Left kidney (tissue), 2 donors: ENCODE measurements around the gene KCNK4. TPM values are rescaled to one million over a fixed set of nuclear protein-coding genes. Genes with fewer than 3 reads are reported as not detected.

ENCODE experiments used
- DNase-seq: peaks from one replicate; pipeline ENCODE4 v3.0.0-alpha.2; 2013
- polyA plus RNA-seq: library from polyadenylated mRNA; unstranded; fragments of 120-200 nt; gene quantifications from one replicate; pipeline ENCODE4 v1.2.1, GENCODE V29; 2013; ENCODE audit not compliant: insufficient read length

KCNK4 gene
- polyA plus RNA-seq, 1 donor, result not detected

- no peak for DNase-seq
Observed at GRCh38 chr11:64347193-64347867, 56.2 kb downstream of the KCNK4 start.

GRCh38 chr11:64348383-64349024 is 57.4 kb downstream of the KCNK4 start:
- no peak for DNase-seq

GRCh38 chr11:64349025-64349387 is 57.9 kb downstream of the KCNK4 start:
- no peak for DNase-seq

- DNase-seq, result no peak
Observed at GRCh38 chr11:64349404-64349803, 58.3 kb downstream of the KCNK4 start.

Other genes with a start within 250 kb of the KCNK4 start
- gene MACROD1, start 125.2 kb upstream of the KCNK4 start, polyA plus RNA-seq, result 13.3 TPM
- gene STIP1, start 105.1 kb upstream of the KCNK4 start, polyA plus RNA-seq, result 215 TPM
- gene FERMT3, start 84.6 kb upstream of the KCNK4 start, polyA plus RNA-seq, result 4.1 TPM
- gene TRPT1, start 65.1 kb upstream of the KCNK4 start, polyA plus RNA-seq, result 44.8 TPM
- gene NUDT22, start 65.0 kb upstream of the KCNK4 start, polyA plus RNA-seq, result 24.1 TPM
- 53.4 TPM for gene DNAJC4, start 60.8 kb upstream of the KCNK4 start, polyA plus RNA-seq
- gene VEGFB, start 56.7 kb upstream of the KCNK4 start, polyA plus RNA-seq, result 87.6 TPM
- 72.7 TPM for gene FKBP2, start 50.2 kb upstream of the KCNK4 start, polyA plus RNA-seq
- gene PPP1R14B, start 44.4 kb upstream of the KCNK4 start, polyA plus RNA-seq, result 56.4 TPM
- gene PLCB3, start 39.8 kb upstream of the KCNK4 start, polyA plus RNA-seq, result 13.5 TPM
- gene BAD, start 6.6 kb upstream of the KCNK4 start, polyA plus RNA-seq, result 37.9 TPM
- 32.5 TPM for gene GPR137, start 5.5 kb upstream of the KCNK4 start, polyA plus RNA-seq
- not detected for gene CATSPERZ, start 9.1 kb downstream of the KCNK4 start, polyA plus RNA-seq
- gene ESRRA, start 14.2 kb downstream of the KCNK4 start, polyA plus RNA-seq, result 20.9 TPM
- gene TRMT112, start 26.3 kb downstream of the KCNK4 start, polyA plus RNA-seq, result 183 TPM
- 148 TPM for gene PRDX5, start 26.8 kb downstream of the KCNK4 start, polyA plus RNA-seq
- 3.3 TPM for gene CCDC88B, start 48.9 kb downstream of the KCNK4 start, polyA plus RNA-seq
- gene RPS6KA4, start 67.9 kb downstream of the KCNK4 start, polyA plus RNA-seq, result 9.1 TPM